Motor neuron (in vitro differentiated cells): ENCODE data around the gene CCDC57. TPM values are rescaled to one million over a fixed set of nuclear protein-coding genes. Genes with fewer than 3 reads are reported as not detected.
"Not testable (repeated sequence)": the region's sequence is repeated elsewhere in the genome, so short reads cannot be mapped to it uniquely, and the experiment has no call there.

ENCODE experiments used
- ATAC-seq, 8 experiments: fragments of 200-7000 bp; cut with Tn5 transposase; replicated peaks in 6 of 8; 2 replicates each; pipeline ENCODE4 v1.8.0; 2021; ENCODE audit warnings: mild to moderate bottlenecking in 8 of 8, moderate library complexity in 8 of 8
- H3K27ac ChIP-seq, 2 donors: fragments of 250-450 bp; sonication (Bioruptor Pico); 2 replicates each; pipeline ENCODE4 v1.9.0; 2021; ENCODE audit warnings: antibody characterized with exemption in 2 of 2, mild to moderate bottlenecking in 2 of 2, moderate library complexity in 1 of 2
- H3K4me1 ChIP-seq, 2 donors: fragments of 250-450 bp; sonication (Bioruptor Pico); replicated peaks in 1 of 2; 2 replicates each; pipeline ENCODE4 v1.6.1; 2021; ENCODE audit warnings: antibody characterized with exemption in 2 of 2, mild to moderate bottlenecking in 2 of 2, moderate library complexity in 1 of 2
- H3K4me3 ChIP-seq, 5 donors: fragments of 250-450 bp; sonication (Bioruptor Pico); 2 replicates each; pipeline ENCODE4 v1.9.0; 2021; ENCODE audit warnings: antibody characterized with exemption in 5 of 5, mild to moderate bottlenecking in 5 of 5, moderate library complexity in 4 of 5
- WGBS, 10 experiments: fragments of 450-650 bp; shearing (Covaris generic); methylation state at CpG; one replicate each; pipeline ENCODE4 v1.0.0; 2022; 5-methylcytosine and 5-hydroxymethylcytosine counted together
- in situ Hi-C, 9 experiments: fragments of 400-800 bp; cut with MboI; loops; one replicate each; pipeline ENCODE4 v1.15.0; 2021; ENCODE audit warnings: low sequenced_read_pairs in 9 of 9, low pct_unique_long_range_greater_than_20kb in 2 of 9; ENCODE audit not compliant: unreplicated experiment in 9 of 9
- total RNA-seq, 8 experiments: library from RNA; unstranded; fragments of 300-600 nt; gene quantifications; 2 replicates each; pipeline versions ENCODE4 v1.2.3 to v1.2.4, GENCODE V29; 2022

CCDC57 gene
- total RNA-seq, 8 experiments from 2014 or later = 13.6 to 68.8 (median 26.1) TPM

DNA sequence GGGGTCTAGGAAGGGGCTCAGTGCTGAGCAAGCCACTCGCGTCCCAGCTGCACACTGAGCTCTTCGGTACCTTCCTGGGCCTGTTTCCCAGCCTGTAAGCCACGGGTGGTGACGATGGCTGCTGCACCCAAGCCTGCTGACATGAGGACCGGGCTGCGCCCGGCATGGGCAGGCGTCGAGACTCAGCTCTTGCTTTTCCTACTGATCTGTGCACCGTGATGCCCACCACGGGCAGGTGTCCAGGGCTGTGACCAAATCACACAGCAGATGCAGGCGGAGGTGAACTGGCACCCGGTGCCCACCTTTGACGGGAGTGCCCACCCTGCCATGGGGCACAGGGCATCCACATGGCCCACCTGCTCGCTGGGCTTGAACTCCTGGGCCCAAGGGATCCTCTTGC, 17.9 kb downstream of the CCDC57 start:
- no peak for ATAC-seq
- WGBS, 10 experiments = 88 to 100% (median 100%) methylated on average over 1 to 4 of the region's 16 CpGs; no CpG with 5 or more reads in 5 of the 10 experiments
- Histone ChIP-seq H3K27ac (no peak overlapping the region), H3K4me1 (no peaks in the 10 kb centered on the region), H3K4me3 (no peak overlapping the region)
- in situ Hi-C loops = no loop called here

DNA sequence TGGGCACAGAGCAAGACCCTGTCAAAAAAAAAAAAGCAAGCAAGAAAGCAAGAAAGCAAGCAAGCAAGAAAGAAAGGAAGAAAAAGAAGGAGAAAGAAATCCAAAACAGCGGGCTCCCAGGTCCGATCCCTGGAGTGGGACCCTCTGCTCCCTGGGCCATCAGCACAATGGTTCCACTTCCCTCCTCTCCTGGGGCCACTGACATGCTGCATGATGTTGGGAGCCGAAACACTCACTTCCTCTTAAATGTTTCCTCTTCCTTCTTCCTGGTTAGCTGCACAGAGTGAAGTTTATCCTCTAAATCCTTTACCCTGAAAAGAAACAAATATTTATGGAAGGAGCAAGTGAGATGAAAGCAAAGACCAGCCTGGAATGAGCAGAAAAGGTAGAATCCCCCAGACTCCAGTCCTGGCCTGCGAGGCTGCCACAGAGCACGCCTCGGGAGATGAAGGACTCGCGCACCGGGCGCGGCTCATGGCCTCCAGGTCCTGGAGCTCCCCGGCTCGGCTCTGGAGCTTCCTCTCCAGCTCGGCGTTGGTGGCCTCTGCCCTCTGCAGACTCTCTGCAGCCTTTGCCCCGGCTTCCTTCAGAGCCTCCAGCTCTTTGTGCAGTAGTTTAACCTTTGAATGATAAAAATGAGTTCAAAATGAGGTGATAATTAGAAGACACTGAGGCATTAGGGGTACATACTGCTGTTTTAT, 19.0 kb downstream of the CCDC57 start:
- Histone ChIP-seq H3K27ac (no peak overlapping the region), H3K4me3 (no peak overlapping the region), H3K4me1 (no peaks in the 10 kb centered on the region)
- no peak for ATAC-seq
- whole genome bisulfite sequencing, 10 experiments = 88 to 100% (median 95%) methylated on average over 1 to 14 of the region's 16 CpGs; no CpG with 5 or more reads in 2 of the 10 experiments
- in situ Hi-C loops = no loop called here

DNA sequence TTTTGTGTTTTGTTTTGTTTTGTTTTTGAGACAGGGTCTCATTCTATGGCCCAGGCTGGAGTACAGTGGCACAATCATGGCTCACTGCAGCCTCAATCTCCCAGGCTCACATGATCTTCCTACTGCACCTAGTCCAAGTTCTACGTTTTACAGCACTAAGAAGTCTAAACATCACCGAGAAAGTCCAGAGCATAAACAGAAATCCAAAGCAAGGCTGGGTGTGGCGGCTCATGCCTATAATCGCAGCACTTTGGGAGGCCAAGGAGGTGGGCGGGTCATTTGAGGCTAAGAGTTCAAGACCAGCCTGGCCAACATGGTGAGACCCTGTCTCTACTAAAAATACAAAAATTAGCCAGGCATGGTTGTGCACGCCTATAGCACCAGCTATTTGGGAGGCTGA, 19.6 kb downstream of the CCDC57 start:
- in situ Hi-C loops = not testable (repeated sequence)
- WGBS, 10 experiments = 53 to 100% (median 97%) methylated on average over 1 to 6 of the region's 6 CpGs; no CpG with 5 or more reads in 1 of the 10 experiments

DNA sequence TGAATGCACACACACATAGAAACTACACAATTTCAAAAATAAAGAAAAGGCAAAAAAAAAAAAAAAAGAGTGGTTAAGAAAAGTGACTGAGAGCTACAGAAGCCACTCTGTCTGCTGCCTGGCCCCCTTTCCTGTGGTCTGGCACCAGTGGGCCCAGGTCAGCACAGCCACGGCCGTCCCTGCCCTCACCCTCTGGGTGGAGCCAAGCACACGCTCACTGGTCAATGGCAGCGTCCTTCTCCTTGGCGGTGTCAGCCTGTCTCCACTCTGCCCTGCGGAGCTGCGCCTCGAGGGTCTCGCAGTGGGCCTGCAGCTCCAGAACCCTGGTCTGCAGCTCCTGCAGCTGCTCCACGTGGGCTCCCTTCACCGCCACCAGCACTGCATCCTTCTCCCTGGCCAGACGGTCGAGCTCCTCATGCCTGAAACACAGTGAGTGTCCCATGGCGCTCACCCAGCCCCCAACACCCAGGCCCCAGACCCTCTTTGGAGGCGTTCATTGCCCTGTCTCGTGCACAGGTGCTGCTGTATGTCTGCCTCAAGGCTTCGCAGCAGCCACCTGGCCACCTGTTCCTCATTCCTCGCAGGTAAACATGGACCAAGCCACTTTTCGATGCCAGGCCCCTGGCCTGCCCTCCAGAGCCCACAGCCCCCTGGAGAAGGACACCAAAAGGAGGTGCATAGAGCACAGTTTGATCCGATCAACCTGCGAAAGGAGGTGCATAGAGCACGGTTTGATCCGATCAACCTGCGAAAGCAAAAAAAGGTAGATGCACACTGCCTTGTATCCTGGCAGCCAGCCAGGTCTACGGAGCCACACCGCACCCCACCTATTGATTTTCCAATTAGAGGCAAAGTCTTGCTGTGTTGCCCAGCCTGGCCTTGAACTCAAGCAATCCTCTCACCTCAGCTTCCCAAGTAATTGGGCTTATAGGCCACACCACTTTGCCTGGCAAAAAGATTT, 24.4 kb downstream of the CCDC57 start:
- Histone ChIP-seq H3K4me1 (no peaks in the 10 kb centered on the region), H3K27ac (no peak overlapping the region), H3K4me3 (no peak overlapping the region)
- WGBS, 10 experiments = 60 to 100% (median 90%) methylated on average over 1 to 14 of the region's 26 CpGs; no CpG with 5 or more reads in 4 of the 10 experiments
- in situ Hi-C loops = no loop called here
- no peak for ATAC-seq

More for the DNA sequence above, 19.6 kb downstream of the CCDC57 start:
- H3K4me1 ChIP-seq, ATAC-seq, H3K27ac ChIP-seq, H3K4me3 ChIP-seq: not testable (repeated sequence)

DNA sequence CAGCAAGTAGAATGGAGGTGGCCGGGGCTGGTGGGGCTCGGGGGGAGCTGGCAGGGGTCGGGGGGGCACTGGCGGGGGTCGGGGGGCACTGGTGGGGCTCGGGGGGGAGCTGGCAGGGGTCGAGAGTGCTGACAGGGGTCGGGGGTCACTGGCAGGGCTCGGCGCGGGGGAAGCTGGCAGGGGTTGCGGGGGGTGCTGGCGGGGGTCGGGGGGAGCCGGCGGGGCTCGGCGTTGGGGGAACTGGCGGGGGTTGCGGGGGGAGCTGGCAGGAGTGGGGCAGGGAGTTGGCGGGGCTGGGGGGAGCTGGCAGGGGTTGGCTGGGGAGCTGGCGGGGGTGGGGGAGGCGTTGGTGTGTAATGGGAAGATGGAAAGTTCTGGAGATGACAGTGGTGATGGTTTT, 25.1 kb downstream of the CCDC57 start:
- in situ Hi-C loops = no loop called here

DNA sequence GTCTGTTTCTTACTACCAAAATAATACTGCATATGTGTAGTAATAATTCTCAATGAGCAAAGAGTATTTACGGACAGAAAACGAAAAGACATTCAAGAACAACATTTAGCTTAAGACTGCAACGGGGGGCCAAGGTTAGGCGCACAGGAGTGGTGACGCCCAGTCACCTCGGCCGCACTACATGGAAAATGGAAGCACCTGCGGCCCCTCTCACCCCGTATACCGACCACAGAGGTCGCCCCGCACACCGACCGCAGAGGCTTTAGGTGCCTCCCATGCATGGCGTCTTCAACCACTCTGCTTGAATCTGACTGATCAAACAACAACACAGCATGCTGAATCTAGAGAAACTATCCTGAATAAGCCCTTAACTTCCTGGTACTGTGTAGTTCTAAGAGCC, 26.4 kb downstream of the CCDC57 start:
- in situ Hi-C loops = no loop called here
- Histone ChIP-seq H3K27ac (no peak overlapping the region), H3K4me1 (no peaks in the 10 kb centered on the region), H3K4me3 (no peak overlapping the region)
- no peak for ATAC-seq
- 88 to 100% (median 94%) methylated on average over 4 to 13 of the region's 15 CpGs; no CpG with 5 or more reads in 2 of the 10 experiments for WGBS, 10 experiments

More for the DNA sequence above, 25.1 kb downstream of the CCDC57 start:
- H3K4me3 ChIP-seq = no peak overlapping the region
- no peak for ATAC-seq
- H3K4me1 ChIP-seq = no peaks in the 10 kb centered on the region
- WGBS, 10 experiments = 67 to 100% methylated on average over 1 of the region's 23 CpGs; no CpG with 5 or more reads in 8 of the 10 experiments
- H3K27ac ChIP-seq = no peak overlapping the region

DNA sequence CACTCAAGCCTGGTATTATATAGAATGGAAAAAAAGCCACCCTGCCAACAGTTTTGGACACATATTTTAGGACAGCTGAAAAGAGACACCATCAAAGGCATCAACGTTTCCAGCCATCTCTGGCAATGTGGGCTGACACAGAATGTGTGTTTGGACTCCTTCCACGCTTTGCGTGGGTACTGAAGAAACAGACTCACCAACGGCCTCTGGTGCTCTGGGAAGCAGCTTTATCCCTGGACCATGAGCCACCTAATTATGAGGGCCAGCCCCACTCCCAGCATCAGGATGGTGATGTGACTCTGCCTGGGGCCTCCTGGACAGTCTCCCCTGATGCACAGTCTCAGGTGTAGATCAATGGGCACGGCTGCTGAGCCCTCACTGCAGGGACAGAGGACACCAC, 27.9 kb downstream of the CCDC57 start:
- in situ Hi-C loops = no loop called here
- no peaks in the 10 kb centered on the region for H3K4me1 ChIP-seq
- H3K27ac ChIP-seq = no peak overlapping the region
- H3K4me3 ChIP-seq = no peak overlapping the region
- WGBS, 10 experiments = 0 to 100% (median 96%) methylated on average over 1 to 4 of the region's 5 CpGs; no CpG with 5 or more reads in 5 of the 10 experiments
- ATAC-seq = no peak

DNA sequence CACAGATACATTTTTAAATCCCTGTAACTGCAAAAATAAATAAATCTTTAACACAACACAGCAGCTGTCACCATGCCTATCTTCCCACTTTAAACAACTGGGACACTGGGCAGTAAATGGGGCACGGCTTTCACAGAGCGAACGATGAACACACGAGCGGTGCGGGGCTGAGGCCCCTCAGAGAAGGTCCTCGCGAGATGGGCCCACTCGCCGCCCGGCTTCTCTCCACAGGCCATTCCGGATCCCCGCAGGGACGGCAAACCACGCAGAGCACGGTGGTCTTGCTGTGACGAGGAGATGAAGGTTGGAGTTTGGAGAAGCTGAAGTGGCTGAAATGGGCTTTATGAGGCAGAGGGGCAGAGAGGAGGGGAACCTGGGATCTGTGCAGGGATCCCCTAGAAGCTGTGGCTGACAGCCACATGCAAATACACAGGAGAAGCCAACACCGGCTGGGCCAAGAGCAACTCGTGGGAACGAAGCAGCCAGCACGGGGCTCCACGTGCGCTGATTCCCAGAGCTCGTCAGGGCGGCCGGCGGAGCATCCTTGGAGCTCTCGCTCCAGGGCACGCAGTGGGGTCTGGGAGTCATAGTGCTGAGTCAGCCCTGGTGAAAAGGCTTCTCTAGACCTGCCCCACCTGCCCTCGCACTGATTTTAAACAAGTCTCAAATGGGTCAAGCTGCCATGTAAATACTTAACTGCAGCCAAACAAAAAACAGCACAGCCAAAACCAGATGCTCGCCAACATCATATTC, 31.7 kb downstream of the CCDC57 start:
- Histone ChIP-seq H3K27ac (no peak overlapping the region), H3K4me1 (no peaks in the 10 kb centered on the region), H3K4me3 (no peak overlapping the region)
- WGBS, 10 experiments = 80 to 100% (median 92%) methylated on average over 2 to 17 of the region's 31 CpGs; no CpG with 5 or more reads in 1 of the 10 experiments
- in situ Hi-C loops = no loop called here
- no peak for ATAC-seq

DNA sequence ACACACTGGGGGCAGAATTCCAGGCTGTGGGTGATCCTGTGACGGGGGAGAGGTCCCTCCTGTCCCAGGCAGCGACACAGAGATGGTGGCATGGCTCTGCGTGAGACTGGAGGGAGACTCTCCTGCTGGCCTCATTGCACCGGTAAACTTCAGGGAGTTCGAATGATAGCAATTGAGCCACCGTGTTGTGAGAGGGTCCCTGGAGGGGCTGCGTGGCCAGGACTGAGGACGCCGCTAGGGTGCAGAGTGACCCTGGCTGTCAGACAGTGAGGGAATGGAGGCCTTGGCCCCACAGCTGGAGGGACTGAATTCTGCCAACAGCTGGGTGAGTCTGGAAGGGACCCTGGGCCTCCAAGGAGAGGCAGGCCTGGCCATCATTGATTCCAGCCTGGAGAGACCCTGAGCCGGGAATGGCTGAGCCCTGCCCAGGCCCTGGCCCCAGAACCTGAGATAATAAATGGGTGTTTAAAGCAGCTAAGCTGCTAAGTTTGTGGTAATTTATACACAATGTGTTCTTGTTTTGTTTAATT, 32.6 kb downstream of the CCDC57 start:
- WGBS, 10 experiments = 70 to 100% (median 92%) methylated on average over 1 to 4 of the region's 10 CpGs; no CpG with 5 or more reads in 6 of the 10 experiments
- in situ Hi-C loops = no loop called here
- Histone ChIP-seq H3K4me1 (peaks cover 2 to 5% of the 10 kb centered on the region in 2 donors), H3K4me3 (no peak overlapping the region), H3K27ac (no peak overlapping the region)
- no peak for ATAC-seq

DNA sequence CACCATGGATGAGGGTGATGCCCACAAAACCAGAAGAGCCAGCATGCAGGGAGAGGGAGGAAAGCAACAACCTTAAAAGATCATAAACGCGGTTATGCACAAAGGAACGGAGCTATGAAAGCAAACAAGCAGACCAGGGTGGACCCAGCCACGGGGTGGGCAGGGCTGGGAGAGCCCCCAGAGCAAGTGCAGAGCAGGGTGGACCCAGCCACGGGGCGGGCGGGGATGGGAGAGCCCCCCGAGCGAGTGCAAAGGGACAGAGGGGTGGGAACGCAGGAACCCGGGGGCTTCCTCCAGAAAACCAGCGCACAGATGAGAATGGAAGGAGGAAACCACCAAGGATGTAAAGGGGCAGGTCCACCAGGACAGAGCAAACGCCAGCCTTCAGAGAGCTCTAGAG, 33.2 kb downstream of the CCDC57 start:
- ATAC-seq = no peak
- WGBS, 10 experiments = 92 to 100% (median 100%) methylated on average over 1 to 3 of the region's 13 CpGs; no CpG with 5 or more reads in 6 of the 10 experiments
- no peak overlapping the region for H3K27ac ChIP-seq
- in situ Hi-C loops = no loop called here
- H3K4me3 ChIP-seq = no peak overlapping the region
- H3K4me1 ChIP-seq = peaks cover 7 to 11% of the 10 kb centered on the region in 2 donors

DNA sequence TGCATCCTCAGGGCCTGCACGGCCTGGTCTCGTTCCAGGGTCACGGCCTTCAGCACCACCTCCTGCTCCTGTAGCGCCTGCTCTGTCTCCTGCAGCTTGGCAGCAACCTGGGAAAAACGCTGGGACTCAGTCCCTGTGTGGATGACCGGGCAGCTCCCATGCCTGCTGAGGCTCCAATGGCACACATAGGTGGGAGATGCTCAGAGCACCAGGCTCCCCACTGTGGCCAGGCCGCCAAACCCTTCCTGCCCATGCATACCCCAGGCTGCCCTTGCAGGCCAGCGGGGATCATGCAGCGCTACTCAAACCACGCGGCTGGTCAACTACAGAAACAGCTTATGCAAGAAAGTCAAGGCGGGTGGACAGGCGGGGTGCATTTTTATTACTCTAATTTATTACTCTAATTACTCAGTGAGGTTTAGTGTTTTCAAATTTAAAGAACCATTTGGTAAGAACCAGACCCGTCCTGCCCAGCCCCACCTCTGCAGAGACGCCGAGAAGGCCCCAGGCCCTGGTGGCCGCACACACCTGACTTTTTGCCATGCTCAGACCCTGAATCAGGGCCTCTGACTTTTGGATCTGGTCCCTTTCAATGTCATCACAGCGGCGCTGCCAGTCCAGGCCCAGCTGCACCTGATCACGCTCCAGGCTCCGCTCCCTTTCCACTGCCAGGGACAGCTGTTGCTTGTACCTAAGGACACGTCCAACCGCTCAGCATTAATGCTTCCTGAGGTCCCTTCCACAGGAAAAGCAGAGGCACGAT, 34.0 kb downstream of the CCDC57 start:
- ATAC-seq = peak in 2 of 8 experiments; percentile 52 to 73
- Histone ChIP-seq H3K4me3 (no peak overlapping the region), H3K4me1 (peaks cover 12 to 15% of the 10 kb centered on the region in 2 donors), H3K27ac (no peak overlapping the region)
- WGBS, 10 experiments = 22 to 100% (median 89%) methylated on average over 2 to 15 of the region's 24 CpGs; no CpG with 5 or more reads in 5 of the 10 experiments
- in situ Hi-C loops = no loop called here
